Esophagus muscularis mucosa (tissue), 4 donors: ENCODE results near the gene DUSP28. TPM values are rescaled to one million over a fixed set of nuclear protein-coding genes. Genes with fewer than 3 reads are reported as not detected.

ENCODE experiments used
- DNase-seq: peaks from one replicate; pipeline ENCODE4 v3.0.0-alpha.2; 2017; ENCODE audit errors: extremely low spot score
- H3K27ac ChIP-seq, 4 donors: fragments of 200-600 bp; sonication (generic); replicated peaks in 1 of 4; 1 replicate in 3 of 4; 2 replicates in 1 of 4; pipeline ENCODE4 v1.5.1; 2016 to 2019; ENCODE audit warnings: mild to moderate bottlenecking in 1 of 4
- H3K27me3 ChIP-seq, 4 donors: fragments of 200-600 bp; sonication (generic); one replicate each; pipeline versions ENCODE4 v1.5.1 to v1.6.0; 2016 to 2019
- H3K36me3 ChIP-seq, 4 donors: fragments of 200-600 bp; sonication (generic); one replicate each; pipeline ENCODE4 v1.5.1; 2016 to 2019
- H3K4me1 ChIP-seq, 4 donors: fragments of 200-600 bp; sonication (generic); one replicate each; pipeline ENCODE4 v1.5.1; 2016 to 2019
- H3K4me3 ChIP-seq, 4 donors: fragments of 200-600 bp; sonication (generic); 1 replicate in 2 of 4; 2 replicates in 2 of 4; pipeline ENCODE4 v1.5.1; 2016 to 2019; ENCODE audit warnings: mild to moderate bottlenecking in 4 of 4, moderate library complexity in 1 of 4
- H3K9me3 ChIP-seq, 4 donors: fragments of 200-600 bp; sonication (generic); 1 replicate in 3 of 4; 2 replicates in 1 of 4; pipeline ENCODE4 v1.5.1; 2016 to 2019
- EP300 ChIP-seq: sonication (generic); formaldehyde crosslinking; IDR thresholded peaks from one replicate; pipeline ENCODE4 v1.6.1; 2017; ENCODE audit warnings: antibody characterized with exemption
- POLR2A ChIP-seq: fragments of 450-650 bp; IDR thresholded peaks from one replicate; pipeline ENCODE4 v1.6.1; 2017; ENCODE audit warnings: antibody characterized with exemption, moderate library complexity, mild to moderate bottlenecking, low read depth
- POLR2AphosphoS5 ChIP-seq, 2 donors: sonication (generic); formaldehyde crosslinking; IDR thresholded peaks; one replicate each; pipeline ENCODE4 v1.6.1; 2017; ENCODE audit warnings: antibody characterized with exemption in 2 of 2
- WGBS: methylation state at CpG from one replicate; pipeline ENCODE4 v1.1.5; 2018; 5-methylcytosine and 5-hydroxymethylcytosine counted together
- intact Hi-C: fragments of 100-400 bp; cut with DNase I; formaldehyde crosslinking; loops from one replicate; pipeline ENCODE4 v1.15.1; 2023
- total RNA-seq, 4 donors: library from RNA; depleted of rRNA; stranded (reverse); fragments of >200 nt; gene quantifications; one replicate each; pipeline versions ENCODE4 v1.1.0 to v1.2.1, GENCODE V29; 2016
- TF ChIP-seq, protein P1 (sequence below), 3 experiments: fragments of 200-600 bp in 2 of 3; fragments of 450-650 bp in 1 of 3; sonication (generic) in 2 of 3; IDR thresholded peaks; one replicate each; pipeline ENCODE4 v1.5.1; 2017 to 2019; ENCODE audit warnings: antibody characterized with exemption in 3 of 3, mild to moderate bottlenecking in 2 of 3, moderate library complexity in 1 of 3

DUSP28 gene
- total RNA-seq, 4 donors from 2014 or later: 3.8 to 7.3 (median 4.8) TPM

DNA sequence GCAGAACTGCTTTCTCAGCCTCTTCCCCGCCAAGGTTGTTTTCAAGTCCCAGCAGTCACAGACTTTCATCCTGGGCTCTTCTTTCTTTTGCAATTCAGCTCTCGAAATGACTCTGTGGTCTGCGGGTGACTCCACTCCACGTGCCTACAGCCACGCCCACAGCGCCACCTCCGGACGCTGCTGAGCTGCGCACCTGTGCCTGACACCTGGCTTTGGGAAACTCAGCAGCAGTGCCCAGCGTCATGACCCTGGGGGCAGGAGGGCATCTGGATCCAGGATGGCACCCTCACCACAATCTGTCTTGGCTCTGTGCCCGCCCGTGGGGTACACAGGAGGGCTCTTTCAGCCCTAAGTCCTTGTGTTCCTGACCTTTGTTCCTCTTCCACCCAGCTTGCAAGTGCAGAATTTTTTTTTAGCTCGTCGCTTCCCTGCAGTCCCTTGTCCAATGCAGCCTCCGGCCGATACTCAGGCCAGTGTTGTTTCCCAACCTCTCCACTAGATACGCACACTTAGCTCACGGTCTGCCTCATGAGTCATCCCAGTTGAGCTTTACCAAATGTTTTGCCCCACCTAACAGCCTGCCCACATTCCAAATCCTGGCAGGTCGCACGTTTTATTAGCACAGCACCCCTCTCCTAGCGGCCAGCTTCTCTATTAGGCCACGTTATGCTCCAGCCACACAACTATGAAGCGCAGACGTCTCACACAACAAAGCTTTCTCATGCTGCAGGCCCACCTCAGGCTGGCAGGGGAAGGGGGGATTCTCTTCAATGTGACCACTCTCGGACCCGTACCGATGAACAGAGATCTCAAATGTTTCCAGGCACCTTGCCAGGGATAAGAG, 19.8 kb downstream of the DUSP28 start:
- Histone ChIP-seq H3K4me3 (no peak overlapping the region), H3K27me3 (no peaks in the 10 kb centered on the region)
- no peak for DNase-seq

DNA sequence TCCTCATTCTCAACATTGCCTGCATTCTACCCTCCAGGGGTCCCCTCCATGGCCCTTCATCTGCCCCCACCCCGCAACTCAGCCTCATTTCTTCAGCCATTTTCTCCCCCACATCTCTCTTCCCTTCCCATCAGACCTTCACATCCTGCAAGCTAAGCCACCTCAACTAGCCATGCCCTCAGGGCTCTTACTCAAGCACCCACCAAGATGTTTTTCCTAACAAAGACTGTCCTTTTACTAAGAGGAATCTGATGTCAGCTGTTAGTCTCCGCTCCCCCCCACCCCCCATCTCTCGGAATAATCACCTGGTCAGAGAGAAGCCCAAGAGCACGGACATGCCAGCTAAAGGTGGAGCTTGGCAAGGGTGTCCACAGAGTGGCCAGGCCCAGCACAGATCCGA, 21.7 kb downstream of the DUSP28 start:
- H3K9me3 ChIP-seq: peaks cover 0 to 3% (median 0%) of the 10 kb centered on the region in 4 donors
- no peak overlapping the region for H3K27ac ChIP-seq
- peaks cover 35 to 68% (median 49%) of the 10 kb centered on the region in 4 donors for H3K4me1 ChIP-seq
- TF ChIP-seq POLR2AphosphoS5 (IDR thresholded peaks at IDR 0.05) (no peak), POLR2A (no peak), EP300 (no peak)
- TF ChIP-seq, protein P1, sequence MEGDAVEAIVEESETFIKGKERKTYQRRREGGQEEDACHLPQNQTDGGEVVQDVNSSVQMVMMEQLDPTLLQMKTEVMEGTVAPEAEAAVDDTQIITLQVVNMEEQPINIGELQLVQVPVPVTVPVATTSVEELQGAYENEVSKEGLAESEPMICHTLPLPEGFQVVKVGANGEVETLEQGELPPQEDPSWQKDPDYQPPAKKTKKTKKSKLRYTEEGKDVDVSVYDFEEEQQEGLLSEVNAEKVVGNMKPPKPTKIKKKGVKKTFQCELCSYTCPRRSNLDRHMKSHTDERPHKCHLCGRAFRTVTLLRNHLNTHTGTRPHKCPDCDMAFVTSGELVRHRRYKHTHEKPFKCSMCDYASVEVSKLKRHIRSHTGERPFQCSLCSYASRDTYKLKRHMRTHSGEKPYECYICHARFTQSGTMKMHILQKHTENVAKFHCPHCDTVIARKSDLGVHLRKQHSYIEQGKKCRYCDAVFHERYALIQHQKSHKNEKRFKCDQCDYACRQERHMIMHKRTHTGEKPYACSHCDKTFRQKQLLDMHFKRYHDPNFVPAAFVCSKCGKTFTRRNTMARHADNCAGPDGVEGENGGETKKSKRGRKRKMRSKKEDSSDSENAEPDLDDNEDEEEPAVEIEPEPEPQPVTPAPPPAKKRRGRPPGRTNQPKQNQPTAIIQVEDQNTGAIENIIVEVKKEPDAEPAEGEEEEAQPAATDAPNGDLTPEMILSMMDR (IDR thresholded peaks at IDR 0.05): no peak
- no peaks in the 10 kb centered on the region for H3K27me3 ChIP-seq
- no peak overlapping the region for H3K4me3 ChIP-seq
- peaks cover 13 to 27% (median 21%) of the 10 kb centered on the region in 4 donors for H3K36me3 ChIP-seq
- WGBS: 93% methylated on average over 5 of the region's 5 CpGs
- intact Hi-C loops: no loop called here
- DNase-seq: no peak

More for the DNA sequence above, 19.8 kb downstream of the DUSP28 start:
- peaks cover 0 to 3% (median 0%) of the 10 kb centered on the region in 4 donors for H3K9me3 ChIP-seq
- intact Hi-C loops: no loop called here
- peaks cover 26 to 45% (median 39%) of the 10 kb centered on the region in 4 donors for H3K36me3 ChIP-seq
- H3K27ac ChIP-seq: peak overlapping the region; percentile 40 to 78 (median 57)
- TF ChIP-seq EP300: no peak
- TF ChIP-seq POLR2AphosphoS5 (IDR thresholded peaks at IDR 0.05): peak; percentile 11 to 63
- TF ChIP-seq, protein P1 (IDR thresholded peaks at IDR 0.05): no peak
- TF ChIP-seq POLR2A: no peak
- peaks cover 27 to 58% (median 40%) of the 10 kb centered on the region in 4 donors for H3K4me1 ChIP-seq
- 50% methylated on average over 24 of the region's 27 CpGs for WGBS

DNA sequence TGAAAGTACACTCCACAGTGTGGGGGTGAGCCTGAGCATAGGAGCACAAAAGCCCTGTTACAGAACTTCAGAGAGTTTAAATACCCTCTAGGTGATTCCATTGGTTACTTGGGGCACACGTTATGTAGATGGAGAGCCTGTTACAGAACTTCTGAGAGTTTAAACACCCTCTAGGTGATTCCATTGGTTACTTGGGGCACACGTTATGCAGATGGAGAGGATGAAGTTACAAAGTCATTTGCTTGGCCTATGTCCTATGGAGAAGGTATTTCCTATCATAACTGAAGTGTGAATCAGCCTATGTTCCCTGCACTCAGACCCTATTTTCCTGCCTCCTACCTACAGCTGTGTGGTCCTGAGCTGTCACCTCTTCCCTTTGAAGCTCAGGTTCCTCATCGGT, 22.6 kb downstream of the DUSP28 start:
- DNase-seq: no peak
- TF ChIP-seq POLR2AphosphoS5 (IDR thresholded peaks at IDR 0.05) (no peak), EP300 (no peak), POLR2A (no peak)
- TF ChIP-seq, protein P1 (IDR thresholded peaks at IDR 0.05): no peak
- Histone ChIP-seq H3K9me3 (peaks cover 0 to 3% (median 0%) of the 10 kb centered on the region in 4 donors), H3K4me1 (peaks cover 41 to 73% (median 56%) of the 10 kb centered on the region in 4 donors), H3K4me3 (no peak overlapping the region), H3K27me3 (no peaks in the 10 kb centered on the region), H3K36me3 (peaks cover 3 to 17% (median 11%) of the 10 kb centered on the region in 4 donors), H3K27ac (no peak overlapping the region)
- 81% methylated on average over 3 of the region's 3 CpGs for WGBS
- intact Hi-C loops: no loop called here

DNA sequence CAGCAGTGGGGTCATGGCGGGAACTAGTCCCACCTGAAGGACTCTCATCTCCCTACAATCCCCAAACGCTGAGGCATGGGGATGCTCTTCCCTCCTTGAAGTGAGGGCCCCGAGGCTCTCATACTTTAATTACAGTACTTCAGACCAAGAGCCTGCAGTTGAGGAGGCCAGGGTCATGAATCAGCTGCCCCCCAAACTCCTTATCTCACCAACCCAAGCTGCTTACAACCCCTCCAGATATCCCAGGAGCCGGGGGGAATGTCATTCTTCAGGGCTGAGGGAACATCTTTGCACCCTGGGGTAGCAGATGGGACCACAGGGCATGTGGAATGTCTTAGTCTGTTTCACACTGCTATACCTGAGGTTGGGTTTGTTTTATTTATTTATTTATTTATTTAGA, 23.6 kb downstream of the DUSP28 start:
- WGBS: 96% methylated on average over 4 of the region's 4 CpGs
- no peak for DNase-seq
- H3K4me1 ChIP-seq: peaks cover 42 to 73% (median 57%) of the 10 kb centered on the region in 4 donors
- intact Hi-C loops: no loop called here
- no peak overlapping the region for H3K4me3 ChIP-seq
- H3K36me3 ChIP-seq: peaks cover 0 to 7% (median 2%) of the 10 kb centered on the region in 4 donors
- H3K27me3 ChIP-seq: no peaks in the 10 kb centered on the region
- TF ChIP-seq POLR2A (no peak), EP300 (no peak), POLR2AphosphoS5 (IDR thresholded peaks at IDR 0.05) (no peak)
- TF ChIP-seq, protein P1 (IDR thresholded peaks at IDR 0.05): no peak
- H3K27ac ChIP-seq: no peak overlapping the region
- peaks cover 0 to 3% (median 0%) of the 10 kb centered on the region in 4 donors for H3K9me3 ChIP-seq
